Aorta (tissue), 5 donors: Measurements from ENCODE around the gene COBLL1. TPM values are rescaled to one million over a fixed set of nuclear protein-coding genes. Genes with fewer than 3 reads are reported as not detected.

Source experiments
- ATAC-seq: fragments of 200-7000 bp; cut with Tn5 transposase; one replicate; pipeline ENCODE4 v1.9.1; 2022; ENCODE audit warnings: moderate library complexity; ENCODE audit not compliant: low FRiP score
- DNase-seq, 2 donors: peaks; one replicate each; pipeline ENCODE4 v3.0.0-alpha.2; 2020
- H3K27ac ChIP-seq, 2 donors: one replicate each; pipeline ENCODE4 v1.5.1; 2013; ENCODE audit warnings: low read length in 2 of 2, mild to moderate bottlenecking in 2 of 2, moderate library complexity in 2 of 2, control low read depth in 1 of 2, inconsistent platforms in 1 of 2, low read depth in 1 of 2
- H3K27me3 ChIP-seq, 2 donors: one replicate each; pipeline ENCODE4 v1.6.1; 2013; ENCODE audit warnings: control low read depth in 1 of 2, low read length in 1 of 2, mild to moderate bottlenecking in 1 of 2, moderate library complexity in 1 of 2; ENCODE audit not compliant: insufficient read depth in 2 of 2, control insufficient read depth in 1 of 2
- H3K36me3 ChIP-seq, 2 donors: one replicate each; pipeline ENCODE4 v1.6.1; 2013; ENCODE audit warnings: control low read depth in 1 of 2, low read length in 1 of 2, mild to moderate bottlenecking in 1 of 2; ENCODE audit not compliant: insufficient read depth in 2 of 2, control insufficient read depth in 1 of 2
- H3K4me1 ChIP-seq, 2 donors: one replicate each; pipeline ENCODE4 v1.6.1; 2013; ENCODE audit warnings: low read length in 2 of 2, control low read depth in 1 of 2, mild to moderate bottlenecking in 1 of 2, moderate library complexity in 1 of 2; ENCODE audit not compliant: insufficient read depth in 2 of 2, control insufficient read depth in 1 of 2
- H3K4me3 ChIP-seq, 2 donors: one replicate each; pipeline ENCODE4 v1.5.1; 2013; ENCODE audit warnings: low read length in 2 of 2, control low read depth in 1 of 2, mild to moderate bottlenecking in 1 of 2
- H3K9me3 ChIP-seq: one replicate; pipeline ENCODE4 v1.6.1; 2013; ENCODE audit warnings: mild to moderate bottlenecking, low read length; ENCODE audit not compliant: control insufficient read depth
- WGBS, 2 donors: extraction: QIAGEN DNeasy Blood & Tissue Kit; methylation state at CpG; one replicate each; pipeline ENCODE4 v1.1.7; 2013; 5-methylcytosine and 5-hydroxymethylcytosine counted together
- intact Hi-C, 2 donors: fragments of 100-400 bp; cut with DNase I; formaldehyde crosslinking; loops; one replicate each; pipeline versions ENCODE4 v1.14.2 to v1.15.0; 2022
- polyA plus RNA-seq, 2 donors: library from polyadenylated mRNA; stranded (reverse); fragments of 200-250 nt; gene quantifications; one replicate each; pipeline ENCODE4 v1.2.3, GENCODE V29; 2013
- total RNA-seq, 2 donors: library from RNA; stranded (reverse); fragmentation: NEBNext Ultra II Directional; extraction: Animal tissue kit (Norgen Biotek cat#: 25700); gene quantifications; one replicate each; pipeline ENCODE4 v1.2.1, GENCODE V29; 2021
- donor health status: healthy with polysubstance abuse.
- donor health status: Bipolar disorder and iron deficiency.
- donor health status: DM: no; HTN: no; CAD: no.
- donor health status: DM: no; HTN: no; CAD: no.
- donor health status: DM: yes; HTN: yes; CAD: no.

The COBLL1 gene
- total and polyA plus RNA-seq, 4 donors, result 20.2 to 101 (median 42.8) TPM

DNA sequence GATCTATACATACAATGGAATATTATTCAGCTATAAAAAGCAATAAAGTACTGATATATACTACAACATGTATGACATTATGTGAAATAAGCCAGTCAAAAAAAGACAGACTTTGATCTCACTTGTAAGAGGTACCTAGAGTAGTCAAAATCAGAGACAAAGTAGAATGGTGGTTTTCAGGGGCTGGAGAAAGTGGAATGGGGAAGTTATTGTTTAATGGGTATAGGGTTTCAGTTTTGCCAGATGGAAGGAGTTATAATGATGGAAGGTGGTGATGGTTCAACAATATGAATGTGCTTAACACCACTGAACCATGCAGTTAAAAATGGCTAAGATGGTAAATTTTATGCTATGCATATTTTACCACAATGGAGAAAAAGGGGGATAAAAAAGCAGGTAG is 6.3 kb downstream of the COBLL1 start:
- ATAC-seq (no peak), DNase-seq (no peak)
- Histone ChIP-seq H3K27me3 (no peaks in the 10 kb centered on the region), H3K27ac (no peak overlapping the region), H3K4me3 (no peak overlapping the region), H3K4me1 (peaks cover 0 to 2% of the 10 kb centered on the region in 2 donors), H3K36me3 (no peaks in the 10 kb centered on the region), H3K9me3 (no peaks in the 10 kb centered on the region)
- intact Hi-C loops, result loop anchor here in 1 of 2 donors (5.0 kb wide), 1 partner anchor 38 kb away; no protein-coding TSS in a partner anchor

GRCh38 chr2:164831887-164832286 is 9.7 kb downstream of the COBLL1 start:
- H3K36me3 ChIP-seq, result no peaks in the 10 kb centered on the region
- intact Hi-C loops, result no loop called here
- WGBS, 2 donors, result 97 to 98% methylated on average over 4 of the region's 4 CpGs
- no peaks in the 10 kb centered on the region for H3K9me3 ChIP-seq
- ATAC-seq, result no peak
- no peak for DNase-seq
- H3K4me1 ChIP-seq, result no peaks in the 10 kb centered on the region
- H3K4me3 ChIP-seq, result no peak overlapping the region
- H3K27ac ChIP-seq, result peak overlapping the region in 1 of 2 donors; percentile 43
- H3K27me3 ChIP-seq, result no peaks in the 10 kb centered on the region

DNA sequence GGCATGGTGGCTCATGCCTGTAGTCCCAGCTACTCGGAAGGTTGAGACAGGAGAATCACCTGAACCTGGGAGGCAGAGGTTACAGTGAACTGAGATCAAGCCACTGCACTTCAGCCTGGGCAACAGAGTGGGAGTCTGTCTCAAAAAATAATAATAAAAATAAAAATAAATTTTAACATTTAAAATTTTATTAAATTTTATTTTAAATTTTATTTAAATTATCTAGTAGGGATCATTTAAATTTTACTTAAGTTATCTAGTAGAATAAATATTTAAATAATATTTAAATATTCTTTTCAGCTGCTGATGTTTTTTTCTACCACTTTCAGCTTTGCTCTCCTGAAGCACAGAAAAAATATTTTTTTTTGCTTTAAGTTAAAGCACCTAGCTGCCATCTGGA is 10.4 kb downstream of the COBLL1 start:
- no peaks in the 10 kb centered on the region for H3K4me1 ChIP-seq
- no peak for ATAC-seq
- H3K9me3 ChIP-seq, result no peaks in the 10 kb centered on the region
- H3K27ac ChIP-seq, result peak overlapping the region in 1 of 2 donors; percentile 28
- 86 to 94% methylated on average over 1 of the region's 1 CpG for WGBS, 2 donors
- H3K36me3 ChIP-seq, result no peaks in the 10 kb centered on the region
- no peak overlapping the region for H3K4me3 ChIP-seq
- no peaks in the 10 kb centered on the region for H3K27me3 ChIP-seq
- intact Hi-C loops, result no loop called here
- DNase-seq, result no peak

DNA sequence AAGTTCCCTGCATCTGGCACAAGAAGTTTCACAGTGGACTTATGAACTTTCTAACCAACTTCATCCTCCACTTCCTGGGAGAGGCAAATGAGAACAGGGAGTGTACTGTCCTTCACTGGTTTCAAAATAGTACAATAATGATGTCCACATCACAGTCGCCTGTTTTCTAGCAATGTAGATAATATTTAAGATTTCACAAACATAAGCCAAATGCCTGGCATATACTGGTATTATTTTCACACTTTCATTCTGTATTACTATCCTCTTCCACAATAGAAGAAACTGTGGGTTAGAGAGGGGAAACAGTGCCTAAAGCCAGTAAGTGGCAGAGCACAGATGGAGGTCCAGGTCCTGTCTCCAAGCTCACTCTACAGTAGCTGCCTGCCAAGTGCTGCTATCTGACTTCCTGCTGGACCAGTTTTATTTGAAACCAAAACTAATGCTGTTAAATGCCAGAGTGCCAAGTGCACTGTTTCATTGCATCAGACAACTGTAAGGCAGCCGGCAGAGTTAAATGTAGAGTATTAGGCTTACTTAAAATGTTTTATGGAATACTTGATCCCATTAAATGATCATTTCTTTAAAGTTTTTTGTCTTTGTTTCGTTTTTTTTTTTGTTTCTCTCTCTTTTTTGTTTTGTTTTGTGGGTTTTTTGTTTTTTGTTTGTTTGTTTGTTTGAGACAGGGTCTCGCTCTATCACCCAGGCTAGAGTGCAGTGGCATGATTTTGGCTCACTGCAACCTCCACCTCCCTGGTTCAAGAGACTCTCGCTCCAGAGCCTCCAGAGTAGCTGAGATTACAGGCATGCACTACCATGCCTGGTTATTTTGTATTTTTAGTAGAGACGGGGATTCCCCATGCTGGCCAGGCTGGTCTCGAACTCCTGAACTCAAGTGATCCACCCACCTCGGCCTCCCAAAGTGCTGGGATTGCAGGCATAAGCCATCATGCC is 15.1 kb downstream of the COBLL1 start:
- WGBS, 2 donors, result 34 to 36% methylated on average over 8 of the region's 8 CpGs
- peaks cover 0 to 2% of the 10 kb centered on the region in 2 donors for H3K4me1 ChIP-seq
- peak; percentile 70 for ATAC-seq
- DNase-seq, result peak in 1 of 2 donors; percentile 58
- H3K27ac ChIP-seq, result peak overlapping the region; percentile 67 to 82
- no peaks in the 10 kb centered on the region for H3K36me3 ChIP-seq
- H3K4me3 ChIP-seq, result peak overlapping the region in 1 of 2 donors; percentile 48
- no peaks in the 10 kb centered on the region for H3K27me3 ChIP-seq
- H3K9me3 ChIP-seq, result no peaks in the 10 kb centered on the region
- intact Hi-C loops, result loop anchor here in 1 of 2 donors (2.0 kb wide), 1 partner anchor 14 kb away; the partner anchor contains the start of gene COBLL1

DNA sequence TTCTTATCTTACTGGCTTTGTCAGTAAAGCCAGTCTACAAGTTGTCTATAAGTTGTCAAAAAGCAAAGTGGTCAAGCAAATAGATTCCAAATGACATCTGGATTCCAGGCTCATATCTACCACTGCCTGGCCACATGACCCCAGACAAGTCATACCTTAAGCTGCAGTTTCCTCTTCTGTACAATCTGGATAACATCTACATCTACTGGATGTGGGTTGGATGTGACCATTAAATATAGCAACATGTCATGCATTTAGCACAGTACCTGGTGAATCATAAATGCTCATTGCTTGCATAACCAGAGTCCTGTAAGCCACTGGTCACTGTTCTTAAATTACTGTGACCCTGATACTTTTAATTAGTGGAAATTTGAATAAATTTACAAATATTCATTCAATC is 16.8 kb downstream of the COBLL1 start:
- ATAC-seq, result no peak

GRCh38 chr2:164823126-164823525 is 18.5 kb downstream of the COBLL1 start:
- ATAC-seq, result no peak
- Histone ChIP-seq H3K4me3 (no peak overlapping the region), H3K27me3 (no peaks in the 10 kb centered on the region), H3K4me1 (peaks cover 0 to 2% of the 10 kb centered on the region in 2 donors), H3K9me3 (no peaks in the 10 kb centered on the region), H3K27ac (no peak overlapping the region), H3K36me3 (no peaks in the 10 kb centered on the region)
- intact Hi-C loops, result no loop called here
- 92 to 96% methylated on average over 5 of the region's 5 CpGs for WGBS, 2 donors
- DNase-seq, result no peak

More for the DNA sequence above, 16.8 kb downstream of the COBLL1 start:
- intact Hi-C loops, result no loop called here
- no peak for DNase-seq
- Histone ChIP-seq H3K4me3 (no peak overlapping the region), H3K9me3 (no peaks in the 10 kb centered on the region), H3K36me3 (no peaks in the 10 kb centered on the region), H3K4me1 (peaks cover 0 to 2% of the 10 kb centered on the region in 2 donors), H3K27me3 (no peaks in the 10 kb centered on the region), H3K27ac (no peak overlapping the region)

- Histone ChIP-seq H3K4me1 (peaks cover 2 to 3% of the 10 kb centered on the region in 2 donors), H3K27me3 (no peaks in the 10 kb centered on the region), H3K4me3 (no peak overlapping the region), H3K9me3 (no peaks in the 10 kb centered on the region), H3K27ac (no peak overlapping the region), H3K36me3 (no peaks in the 10 kb centered on the region)
- 88 to 97% methylated on average over 4 of the region's 4 CpGs for WGBS, 2 donors
- intact Hi-C loops, result no loop called here
- no peak for ATAC-seq
- no peak for DNase-seq
These were observed 20.3 kb downstream of the COBLL1 start for GRCh38 chr2:164821338-164821737.

DNA sequence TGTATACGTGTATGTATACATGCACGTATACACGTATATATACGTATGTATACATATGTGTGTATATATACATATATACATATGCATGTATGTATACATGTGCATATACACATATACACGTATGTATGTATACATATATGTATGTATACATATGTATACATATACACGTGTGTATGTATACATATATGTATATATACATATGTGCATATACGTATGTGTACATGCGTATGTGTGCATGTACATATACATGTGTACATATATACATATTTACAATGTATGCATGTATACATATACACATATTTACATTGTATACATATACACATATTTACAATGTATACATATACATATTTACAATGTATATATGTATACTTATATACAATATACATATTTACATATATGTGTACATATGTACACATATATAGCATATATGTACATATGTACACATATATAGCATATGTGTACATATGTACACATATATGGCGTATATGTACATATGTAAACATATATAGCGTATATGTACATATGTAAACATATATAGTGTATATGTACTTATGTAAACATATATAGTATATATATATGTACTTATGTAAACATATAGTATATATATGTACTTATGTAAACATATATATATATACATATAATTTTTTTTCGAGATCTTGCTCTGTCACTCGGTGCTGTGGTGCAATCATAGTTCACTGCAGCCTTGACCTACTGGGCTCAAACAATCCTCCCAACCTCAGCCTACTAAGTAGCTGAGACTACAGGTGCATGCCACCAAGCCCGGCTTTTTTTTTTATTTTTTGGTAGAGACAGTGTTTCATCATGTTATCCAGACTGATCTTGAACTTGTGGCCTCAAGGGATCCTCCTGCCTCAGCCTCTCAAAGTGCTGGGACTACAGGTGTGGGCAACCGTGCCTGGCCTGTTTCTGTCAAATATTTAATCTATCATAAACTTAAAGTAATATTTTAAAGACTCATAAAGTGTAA is 23.2 kb downstream of the COBLL1 start:
- WGBS, 2 donors, result 90 to 92% methylated on average over 14 of the region's 14 CpGs
- Histone ChIP-seq H3K27me3 (no peaks in the 10 kb centered on the region), H3K4me3 (no peak overlapping the region), H3K27ac (no peak overlapping the region), H3K4me1 (peaks cover 2 to 6% of the 10 kb centered on the region in 2 donors), H3K36me3 (no peaks in the 10 kb centered on the region), H3K9me3 (no peaks in the 10 kb centered on the region)
- ATAC-seq (no peak), DNase-seq (no peak)
- intact Hi-C loops, result loop anchor here in 1 of 2 donors (5.0 kb wide), 1 partner anchor 36 kb away; no protein-coding TSS in a partner anchor
